ENCODE results near the gene TBC1D22A.

TBC1D22A gene

DNA sequence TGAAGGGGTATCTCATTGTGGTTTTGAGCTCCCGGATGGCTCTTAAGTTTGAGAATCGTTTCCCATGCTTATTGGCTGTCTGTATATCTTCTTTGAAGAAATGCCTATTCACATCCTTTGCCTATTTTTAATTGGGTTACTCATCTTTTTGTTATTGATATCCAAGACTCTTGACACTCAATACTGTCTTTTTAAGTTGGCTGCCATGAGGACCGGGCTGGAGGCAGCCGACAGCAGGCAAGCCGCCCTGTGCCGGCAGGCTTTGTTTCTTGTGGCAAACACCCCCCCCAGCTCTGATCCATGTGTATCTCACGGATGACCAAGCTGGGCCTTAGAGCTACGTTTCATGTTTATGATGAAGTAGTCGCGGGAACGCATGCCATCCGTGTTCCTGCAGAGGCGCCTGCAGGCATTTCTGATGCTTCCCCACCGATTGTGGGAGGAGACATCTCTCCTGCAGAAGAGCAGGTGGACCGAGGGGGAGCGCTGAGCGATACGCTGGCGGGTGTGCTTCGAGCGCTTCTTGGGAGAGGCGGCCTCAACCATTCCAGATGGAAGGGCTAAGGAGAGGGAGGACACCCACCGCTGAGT lies 95.8 kb downstream of the TBC1D22A start:
- no peak for DNase-seq (ENCODE audit: low read depth in 2 of 2)

DNA sequence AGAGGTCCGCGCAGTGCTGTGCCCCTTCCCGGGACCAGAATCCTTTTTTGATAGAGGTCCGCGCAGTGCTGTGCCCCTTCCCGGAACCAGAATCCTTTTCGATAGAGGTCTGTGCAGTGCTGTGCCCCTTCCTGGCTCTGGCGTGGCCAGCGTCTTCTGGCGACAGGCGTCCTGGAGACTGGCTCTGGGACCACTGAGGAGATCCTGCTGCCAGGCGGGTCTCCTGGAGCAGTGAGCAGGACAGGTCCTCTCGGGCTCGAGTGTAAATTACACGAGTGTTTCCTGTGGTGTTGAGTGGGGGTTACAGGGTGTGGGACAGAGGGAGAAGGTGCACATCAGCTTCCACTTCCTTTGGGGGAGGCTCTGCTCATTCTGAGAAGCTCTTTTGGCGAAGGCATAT lies 98.1 kb downstream of the TBC1D22A start:
- no peak for DNase-seq (ENCODE audit: low read depth in 2 of 2)

DNA sequence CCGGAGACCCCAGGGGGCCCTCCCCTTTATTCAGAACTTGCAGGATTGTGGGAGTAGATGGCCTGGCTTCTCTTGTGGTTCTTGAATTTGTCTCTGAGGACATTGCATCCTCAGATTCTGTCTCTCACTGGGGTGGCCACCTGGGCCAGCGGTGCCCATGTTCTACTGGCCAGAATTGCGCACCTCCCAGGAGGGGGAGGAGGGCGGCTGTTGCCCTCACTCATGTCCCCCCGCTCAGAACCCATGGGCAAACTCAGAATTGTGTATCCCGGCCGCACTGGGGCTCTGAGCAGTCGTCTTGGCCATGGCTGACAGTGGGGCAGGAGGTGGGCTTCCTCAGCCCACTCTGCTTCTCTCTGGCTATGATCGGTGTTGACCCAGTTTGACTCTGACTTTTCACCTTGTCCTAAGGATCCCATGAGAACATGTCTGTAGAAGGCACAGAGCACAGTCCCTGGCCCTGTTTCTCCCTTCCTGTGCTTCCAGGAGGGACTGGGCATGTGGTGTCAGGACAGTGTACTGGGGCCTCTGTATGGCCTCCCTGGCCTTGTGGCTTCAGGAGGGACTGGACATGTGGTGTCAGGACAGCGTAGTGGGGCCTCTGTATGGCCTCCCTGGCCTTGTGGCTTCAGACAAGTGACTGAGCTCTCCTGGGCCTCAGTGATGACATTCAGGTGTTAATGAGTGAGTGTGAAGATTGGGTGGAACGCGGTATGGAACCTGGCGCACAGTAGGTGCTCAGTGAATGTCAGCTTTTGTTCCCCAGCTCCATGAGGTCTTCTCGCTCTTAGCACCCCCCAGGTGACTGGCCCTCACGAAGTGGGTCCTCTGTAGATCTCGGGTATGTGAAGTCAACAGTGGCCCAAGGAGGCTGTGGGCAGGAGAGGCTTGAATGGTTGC lies 99.3 kb downstream of the TBC1D22A start:
- DNase-seq (ENCODE audit: low read depth in 2 of 2) = no peak

DNA sequence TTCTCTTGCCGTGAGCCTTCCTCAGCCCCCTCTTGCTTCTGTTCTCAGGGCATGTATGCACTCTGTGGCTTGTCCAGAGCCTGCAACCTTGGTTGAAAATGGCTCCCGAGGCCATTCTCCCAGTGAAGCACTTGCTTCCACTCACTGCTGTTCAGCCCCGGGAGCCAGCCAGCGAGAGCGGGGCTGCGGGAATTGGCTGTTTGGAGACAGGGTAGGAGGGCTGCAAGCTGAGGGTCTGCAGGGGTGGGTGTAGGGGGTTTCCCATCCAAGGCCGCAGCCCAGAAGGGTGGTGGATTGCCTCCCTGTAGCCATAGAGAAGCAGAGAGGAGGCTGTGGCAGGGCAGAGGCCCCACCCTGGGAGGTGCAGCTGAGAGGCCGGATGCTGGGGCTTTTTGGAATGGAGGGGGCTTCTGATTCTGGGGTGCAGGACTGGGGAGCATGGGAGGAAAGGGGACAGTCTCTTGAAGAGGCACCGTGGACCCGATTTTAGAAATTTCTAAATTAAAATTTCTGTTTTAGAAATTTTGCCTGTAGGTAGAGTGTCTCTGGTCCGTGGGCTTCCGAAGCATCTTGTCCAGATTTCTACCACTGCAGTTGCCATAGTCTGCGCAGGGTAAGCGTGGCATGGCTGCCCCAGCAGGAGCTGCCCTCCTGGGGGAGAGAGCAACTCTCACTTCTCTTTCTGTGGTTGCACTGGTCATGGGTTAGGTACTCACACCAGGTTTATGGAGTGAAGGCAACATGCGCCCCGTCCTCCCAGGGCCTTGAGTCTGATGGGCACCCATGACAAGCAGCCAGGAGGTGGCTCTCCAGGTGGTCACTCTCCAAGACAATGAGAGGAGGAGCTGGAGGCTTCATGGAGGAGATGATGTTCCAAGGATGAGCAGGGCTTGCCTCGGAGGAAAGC lies 100.2 kb downstream of the TBC1D22A start:
- DNase-seq (ENCODE audit: low read depth in 2 of 2) = no peak

DNA sequence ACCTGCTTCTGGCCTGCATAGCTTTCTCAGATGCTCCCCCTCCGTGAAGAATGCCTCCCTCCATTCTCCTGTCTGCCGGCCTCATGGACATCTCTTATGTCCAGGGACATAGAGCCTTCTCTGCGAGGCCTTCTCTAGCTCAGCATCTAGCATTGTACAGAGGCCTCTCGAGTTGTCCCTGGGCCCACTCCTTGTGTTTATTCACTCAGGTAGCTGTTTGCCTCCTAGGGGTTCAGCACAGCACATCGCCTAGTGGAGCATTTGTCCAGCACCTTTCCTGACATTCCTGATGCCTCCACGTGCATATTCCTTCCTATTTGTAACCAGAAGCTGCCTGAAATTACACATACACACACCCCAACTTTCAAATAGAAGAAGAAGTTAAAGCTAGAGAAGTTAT lies 101.3 kb downstream of the TBC1D22A start:
- no peak for DNase-seq (ENCODE audit: low read depth in 2 of 2)

DNA sequence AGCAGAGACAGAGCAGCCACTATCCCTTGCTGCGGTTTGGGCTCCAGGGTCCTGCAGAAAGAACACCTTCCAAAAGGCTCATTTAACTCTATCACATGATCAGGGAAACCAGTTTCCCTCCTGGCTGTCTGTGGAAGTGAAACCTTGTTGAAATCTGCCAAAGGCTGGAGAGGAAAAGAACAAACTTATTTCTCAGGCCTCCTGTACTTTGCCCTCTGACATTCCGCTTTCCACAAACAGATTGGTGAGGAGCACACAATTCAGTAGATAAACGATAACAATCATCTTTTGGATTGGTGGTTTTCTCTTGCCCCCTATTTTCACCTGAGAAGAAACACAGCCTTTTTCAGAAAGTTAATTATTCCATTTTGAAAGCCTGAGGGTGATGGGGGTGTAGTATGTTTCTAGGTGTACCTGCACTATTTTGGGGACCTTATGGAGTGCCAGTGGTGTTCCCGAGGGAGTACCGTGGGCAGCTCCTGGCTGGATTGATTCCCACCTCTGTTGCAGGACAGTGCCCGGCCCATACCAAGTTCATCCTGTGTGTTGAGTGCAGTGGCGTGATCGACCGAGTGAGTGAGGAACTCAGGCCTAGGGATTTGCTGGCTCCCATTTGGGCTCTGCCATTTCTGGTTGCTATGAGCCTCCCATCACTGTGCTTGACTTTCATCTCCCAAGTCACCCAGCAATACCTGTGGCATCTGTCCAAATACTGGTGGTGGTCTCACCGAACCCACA lies 102.0 kb downstream of the TBC1D22A start:
- DNase-seq (ENCODE audit: low read depth in 2 of 2) = no peak

DNA sequence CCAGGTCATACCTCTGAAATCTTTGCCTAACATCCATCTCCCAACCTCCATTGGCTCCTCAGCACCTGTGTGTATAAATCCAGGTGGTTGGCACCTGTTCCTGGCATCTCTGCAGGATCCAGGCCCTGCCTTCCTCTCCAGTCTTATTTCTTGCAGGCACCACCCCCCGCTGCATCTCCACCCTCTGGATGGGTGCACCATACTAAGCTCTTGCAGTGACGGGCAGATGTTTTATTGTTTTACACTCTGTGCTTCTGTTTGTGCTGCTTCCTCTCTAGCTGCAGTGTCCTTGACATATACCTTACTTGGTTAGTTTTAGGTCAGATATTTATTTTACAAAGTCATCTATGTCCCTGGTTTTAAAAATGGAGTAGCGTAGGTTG lies 102.6 kb downstream of the TBC1D22A start:
- no peak for DNase-seq (ENCODE audit: low read depth in 2 of 2)

DNA sequence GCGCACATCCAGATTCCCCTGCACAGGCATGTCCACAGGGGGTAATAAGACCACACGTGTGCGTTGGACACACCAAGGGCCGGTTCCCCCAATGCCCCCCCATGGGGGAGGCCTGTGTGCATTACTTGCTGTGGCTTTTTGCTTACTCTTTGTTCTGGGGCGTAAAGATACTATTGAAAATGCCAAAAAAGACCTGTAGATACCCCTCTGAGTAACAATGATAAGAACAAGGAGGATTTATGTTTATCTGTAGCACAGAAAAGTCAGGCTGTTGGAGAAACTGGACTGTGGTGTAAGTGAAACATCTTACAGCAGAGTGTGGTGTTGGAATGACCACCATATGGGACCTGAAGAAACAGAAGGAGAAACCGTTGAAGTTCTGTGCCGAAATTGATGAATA lies 103.2 kb downstream of the TBC1D22A start:
- no peak for DNase-seq (ENCODE audit: low read depth in 2 of 2)

DNA sequence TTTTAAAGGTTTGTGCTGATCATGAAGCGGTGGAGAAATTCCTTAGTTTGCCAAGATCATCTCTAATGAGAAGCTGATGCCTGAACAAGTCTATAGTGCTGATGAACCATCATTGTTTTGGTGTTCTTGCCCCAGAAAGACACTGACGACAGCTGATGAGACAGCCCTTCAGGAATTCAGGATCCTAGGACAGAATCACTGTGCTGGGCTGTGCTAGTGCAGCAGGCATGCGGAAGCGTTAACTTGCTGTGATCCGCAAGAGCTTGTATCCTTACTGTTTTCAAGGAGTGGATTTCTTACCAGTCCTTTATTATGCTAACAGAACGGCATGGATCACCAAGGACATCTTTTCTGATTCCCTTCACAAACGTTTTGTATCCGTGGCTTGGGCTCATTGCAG lies 104.1 kb downstream of the TBC1D22A start:
- DNase-seq (ENCODE audit: low read depth in 2 of 2) = no peak

DNA sequence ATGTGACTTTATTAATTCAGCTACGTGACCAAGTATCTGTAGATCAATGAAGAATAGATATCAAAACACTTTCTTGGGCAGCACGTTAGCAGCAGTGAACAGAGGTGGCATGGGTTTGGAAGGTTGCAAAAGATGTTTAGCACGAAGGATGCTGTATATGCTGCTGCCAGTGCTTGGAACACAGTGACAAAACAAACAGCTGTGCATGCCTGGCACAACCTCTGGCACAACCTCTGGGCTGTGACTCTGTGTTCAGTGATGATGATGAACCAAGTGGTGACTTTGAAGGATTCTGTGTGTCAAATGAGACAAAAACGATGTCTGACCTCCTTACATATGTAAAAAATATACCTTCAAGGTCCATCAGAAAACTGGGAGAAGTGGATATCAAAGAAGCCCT lies 104.7 kb downstream of the TBC1D22A start:
- no peak for DNase-seq (ENCODE audit: low read depth in 2 of 2)

DNA sequence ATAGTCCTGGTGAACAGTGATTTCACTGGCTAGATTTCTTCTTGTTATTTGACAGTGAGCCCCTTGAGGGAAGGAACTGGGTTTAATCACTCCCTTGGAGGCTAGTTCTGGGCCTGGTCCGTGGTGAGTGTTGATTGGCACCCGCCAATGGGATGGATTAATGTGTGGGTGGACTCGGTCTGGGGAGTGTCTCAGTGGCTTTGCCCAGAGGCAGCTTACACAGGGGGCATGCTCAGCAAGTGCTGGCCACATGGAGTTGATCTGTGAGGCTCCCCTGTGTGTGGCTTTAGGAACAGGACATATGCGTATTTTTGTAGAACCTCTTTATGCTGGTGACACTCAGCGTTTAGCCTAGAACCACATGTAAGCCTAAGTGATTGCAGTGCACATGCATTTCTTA lies 106.9 kb downstream of the TBC1D22A start:
- no peak for DNase-seq (ENCODE audit: low read depth in 2 of 2)

DNA sequence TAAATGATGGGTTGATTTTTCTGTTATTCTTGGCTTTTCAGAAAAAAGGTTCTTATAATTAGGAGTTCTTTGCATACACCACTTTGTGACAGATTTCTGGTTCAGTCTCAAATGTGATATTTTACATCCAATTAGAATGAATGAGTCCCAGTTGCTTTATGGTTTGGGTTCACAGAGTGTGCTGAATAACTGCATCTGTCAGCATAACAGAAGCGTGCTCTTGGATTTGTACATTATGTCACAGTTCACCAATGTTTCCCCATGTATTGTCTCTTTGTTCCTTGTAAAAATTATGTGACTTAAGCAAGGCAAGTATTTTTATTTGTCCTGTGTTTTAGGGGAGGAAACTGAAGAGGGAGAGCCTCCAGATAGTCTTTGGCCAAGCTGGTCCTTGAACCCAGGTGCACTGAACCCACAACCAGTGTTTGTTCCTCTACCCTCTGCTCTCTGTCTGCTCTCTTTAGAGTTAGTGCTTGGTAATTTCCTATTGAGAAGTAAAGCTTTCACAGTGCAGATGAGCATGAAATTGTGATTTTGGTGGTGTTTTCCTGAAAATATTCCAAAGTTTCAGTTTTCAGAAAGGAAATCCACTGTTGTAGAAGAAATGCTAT lies 107.5 kb downstream of the TBC1D22A start:
- DNase-seq (ENCODE audit: low read depth in 2 of 2) = no peak

DNA sequence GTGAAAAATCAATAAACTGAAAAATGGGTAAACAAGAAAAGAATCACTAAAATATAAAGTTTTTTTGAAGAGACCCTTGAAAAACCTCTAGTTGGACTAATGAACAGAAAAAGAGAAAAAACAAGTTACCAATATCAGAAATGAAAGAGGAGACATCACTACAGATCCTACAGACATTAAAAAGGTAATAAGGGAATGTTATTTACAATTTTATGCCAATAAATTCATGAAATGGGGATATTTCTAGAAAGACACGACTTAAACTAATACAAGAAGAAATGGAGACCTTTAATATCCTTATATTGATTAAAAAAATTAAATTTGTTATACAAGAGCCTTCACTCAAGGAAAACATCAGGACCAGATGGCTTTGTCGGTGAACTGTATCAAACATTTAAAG lies 109.4 kb downstream of the TBC1D22A start:
- DNase-seq (ENCODE audit: low read depth in 2 of 2) = no peak

DNA sequence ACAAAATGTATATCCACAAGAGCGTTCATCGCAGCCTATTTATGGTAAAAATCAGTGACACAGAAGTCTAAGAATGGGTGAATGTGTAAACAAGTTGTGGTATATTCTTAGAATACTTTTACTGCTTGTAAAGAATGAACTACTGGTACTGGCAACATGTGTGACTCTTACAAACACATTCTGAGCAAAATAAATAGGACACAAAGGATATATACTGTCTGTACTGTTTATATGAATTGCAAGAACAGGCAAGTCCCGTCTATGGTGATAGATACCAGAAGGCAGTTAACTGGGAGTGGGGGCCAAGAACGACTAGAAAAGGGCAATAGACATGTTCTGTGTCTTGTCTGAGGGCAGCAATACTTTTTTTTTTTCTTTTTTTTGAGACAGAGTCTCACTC lies 112.6 kb downstream of the TBC1D22A start:
- no peak for DNase-seq (ENCODE audit: low read depth in 2 of 2)

DNA sequence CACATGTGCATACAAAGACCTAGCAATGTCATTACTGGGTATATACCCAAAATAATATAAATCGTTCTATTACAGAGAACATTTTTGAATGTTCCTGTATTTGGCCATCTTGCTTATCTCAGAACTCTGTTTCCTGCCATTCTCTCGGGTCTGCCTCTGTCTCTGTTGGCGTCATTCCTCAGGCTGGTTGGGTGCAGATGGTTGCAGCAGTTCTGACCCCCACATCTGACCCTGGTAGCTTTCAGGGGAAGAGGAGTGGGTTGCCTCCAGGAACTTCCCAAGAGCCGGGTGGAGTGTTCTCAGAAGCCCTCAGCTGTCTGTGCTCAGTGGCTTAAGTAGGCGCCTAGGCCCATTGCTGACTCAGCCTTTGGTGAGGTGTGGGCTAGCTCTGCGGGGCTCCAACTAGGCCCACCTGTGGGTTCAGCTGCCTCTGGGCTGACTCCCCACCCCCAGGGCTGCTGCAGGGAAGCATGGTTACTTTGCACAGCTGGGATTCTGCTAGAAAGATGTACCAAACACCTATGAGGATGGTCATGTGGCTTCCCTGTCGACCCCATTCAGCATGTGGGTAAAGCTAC lies 114.0 kb downstream of the TBC1D22A start:
- DNase-seq (ENCODE audit: low read depth in 2 of 2) = no peak

DNA sequence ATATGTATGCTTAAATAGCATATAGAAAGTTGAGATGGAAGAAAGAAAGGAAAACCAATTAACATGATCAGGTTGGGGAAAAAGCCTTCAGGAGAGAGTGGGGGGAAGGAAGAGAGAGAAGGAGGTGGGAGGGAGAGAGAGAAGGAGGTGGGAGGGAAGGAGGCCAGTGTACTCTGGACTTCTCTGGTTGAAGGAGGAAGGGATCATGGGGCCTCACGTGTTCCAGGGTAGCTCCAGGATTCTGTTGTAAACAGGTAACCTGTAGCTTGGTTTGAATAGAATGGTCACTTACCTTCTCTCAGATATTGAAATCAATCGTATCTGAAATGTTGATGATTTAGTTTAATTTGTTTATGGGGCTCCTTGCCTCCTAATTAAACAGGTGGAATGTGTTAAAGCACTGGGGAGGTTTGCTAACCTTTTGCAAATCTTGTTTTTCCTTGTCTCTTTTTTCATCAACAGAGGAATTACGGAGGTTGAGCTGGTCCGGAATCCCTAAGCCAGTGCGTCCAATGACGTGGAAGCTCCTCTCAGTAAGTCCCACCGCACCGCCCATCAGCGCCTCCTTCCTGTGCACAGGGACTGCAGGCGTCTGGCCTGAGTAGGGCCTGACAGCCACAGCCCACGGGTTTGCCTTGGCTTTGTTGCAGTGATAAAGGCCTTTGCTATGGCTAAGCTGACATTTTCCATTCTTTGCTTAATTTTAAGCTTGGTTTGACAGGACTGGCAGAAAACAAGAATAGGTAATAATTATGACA lies 115.9 kb downstream of the TBC1D22A start:
- DNase-seq (ENCODE audit: low read depth in 2 of 2) = no peak

DNA sequence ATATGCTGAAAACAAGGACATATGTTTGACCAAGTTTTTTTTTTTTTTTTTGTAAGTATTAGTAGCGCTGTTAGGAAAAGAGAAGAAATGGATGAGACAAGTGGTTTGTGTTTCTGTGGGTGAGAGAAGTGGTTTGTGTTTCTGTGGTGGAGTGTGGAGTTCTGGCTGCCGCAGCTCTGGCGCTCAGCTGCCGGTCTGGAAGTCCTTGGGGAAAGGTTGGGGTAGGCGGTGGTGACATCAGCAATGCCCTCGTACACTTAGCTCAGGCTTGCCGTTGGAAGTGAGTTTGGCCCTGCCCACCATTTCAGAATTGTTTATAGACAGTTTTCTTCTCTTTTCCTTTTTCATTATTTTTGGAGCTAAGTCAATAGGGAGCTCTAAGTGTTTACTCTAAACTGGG lies 116.6 kb downstream of the TBC1D22A start:
- no peak for DNase-seq (ENCODE audit: low read depth in 2 of 2)

DNA sequence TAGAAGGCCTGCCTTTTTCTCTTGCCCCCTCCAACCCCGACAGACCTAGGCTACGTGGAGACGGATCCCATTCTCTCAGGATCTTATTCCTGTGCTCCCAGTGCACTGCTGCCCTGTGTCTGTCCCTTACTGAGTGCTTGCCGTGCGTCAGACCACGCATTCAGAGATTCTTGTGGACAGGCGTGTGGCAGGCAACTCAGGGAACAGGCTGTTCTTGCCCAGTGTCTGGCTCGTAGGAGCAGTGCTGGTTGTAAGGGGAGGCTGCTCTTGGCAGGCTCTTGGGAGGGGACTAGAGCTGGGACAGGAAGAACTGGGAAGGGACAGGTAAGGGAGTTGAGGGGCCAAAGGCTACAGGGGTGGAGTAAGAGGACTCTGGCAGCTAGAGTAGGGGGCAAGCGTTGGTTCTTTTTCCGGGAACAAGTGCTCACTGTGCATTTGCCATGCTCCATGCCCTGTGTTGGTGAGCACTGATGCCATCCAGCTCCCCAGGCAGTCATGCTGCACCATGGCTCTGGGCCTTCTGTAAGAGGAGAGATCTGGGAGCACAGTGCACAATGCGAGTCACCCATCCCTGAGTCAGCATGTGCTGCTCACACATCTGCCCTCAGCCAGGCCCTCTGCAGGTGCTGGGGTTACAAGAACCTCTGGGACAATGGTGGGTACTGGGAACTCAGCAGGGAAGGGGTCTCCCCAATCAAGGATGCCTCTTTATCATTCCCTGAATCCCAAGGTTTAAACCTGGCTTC lies 119.1 kb downstream of the TBC1D22A start:
- no peak for DNase-seq (ENCODE audit: low read depth in 2 of 2)

DNA sequence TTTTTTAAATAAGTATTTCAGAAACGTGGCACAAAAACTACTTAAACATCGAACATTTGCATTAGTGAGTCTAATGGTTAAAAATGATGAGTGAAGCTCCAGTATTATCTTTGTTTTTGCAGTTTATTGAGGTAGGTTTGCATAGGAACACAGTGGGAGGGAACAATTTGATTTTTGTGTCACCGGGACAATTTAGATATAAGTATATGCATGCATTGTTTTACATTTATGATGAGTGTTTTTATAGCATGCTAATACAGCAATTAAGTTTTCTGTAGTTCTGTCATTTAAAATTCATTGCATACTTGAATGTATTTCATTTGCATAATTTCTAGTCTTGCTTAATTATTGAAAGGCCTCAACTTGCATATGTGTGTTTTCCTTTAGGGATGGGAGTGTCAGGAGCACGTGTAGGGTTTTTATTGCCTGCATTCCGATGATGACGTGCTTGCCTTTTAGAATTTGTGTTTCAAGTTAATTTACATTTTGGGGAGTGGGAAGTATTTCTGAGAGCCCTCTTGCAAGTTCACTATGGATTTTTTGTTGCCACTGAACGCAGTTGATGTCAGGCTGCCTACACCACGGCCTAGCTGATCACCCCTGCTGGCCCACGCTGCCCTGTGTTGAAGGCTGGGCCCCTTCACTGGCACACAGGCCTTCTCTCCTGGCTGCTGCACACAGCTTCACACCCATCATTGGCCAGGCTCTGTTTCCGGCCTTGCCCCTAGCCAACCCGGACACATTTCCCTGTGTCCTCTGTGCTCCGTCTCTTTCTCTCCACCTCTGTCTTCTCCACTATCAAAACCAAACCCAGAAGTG lies 120.9 kb downstream of the TBC1D22A start:
- no peak for DNase-seq (ENCODE audit: low read depth in 2 of 2)
